NCI-H146 (cell line): Measurements from ENCODE around the gene WFS1.

Experiments used
- DNase-seq: peaks from one replicate; lab custom pipeline; 2025; lab: John Stamatoyannopoulos, UW

The WFS1 gene

DNA sequence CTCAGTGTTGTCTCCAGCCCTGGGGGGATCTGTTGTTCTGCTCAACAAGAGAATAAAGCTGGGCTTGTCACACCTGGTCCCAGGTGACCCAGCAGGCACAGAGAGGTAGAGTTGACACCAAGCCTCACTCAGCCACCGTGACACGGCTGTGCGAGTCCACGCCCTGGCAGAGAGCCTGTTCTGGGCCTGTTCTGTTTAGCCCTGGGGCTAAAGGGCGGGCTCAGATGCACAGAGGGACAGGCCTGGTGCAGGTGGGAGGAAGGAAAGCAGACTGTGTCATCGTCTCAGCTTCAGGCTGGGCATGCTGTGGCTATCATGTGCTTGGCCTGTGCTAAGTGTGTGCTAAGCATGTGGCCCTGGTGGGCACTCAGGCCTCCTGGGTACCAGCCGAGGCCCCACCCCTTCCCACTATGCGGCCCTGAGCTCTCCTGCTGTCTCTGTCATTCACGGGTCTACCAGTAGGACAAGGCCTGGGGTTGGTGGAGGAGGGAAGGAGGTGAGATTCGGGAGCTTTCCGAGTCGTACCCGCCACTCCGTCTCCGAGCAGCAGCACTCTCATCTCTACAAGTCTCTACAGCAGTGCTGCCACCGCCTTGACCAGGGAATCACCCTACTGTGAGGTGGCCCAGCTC, 10.8 kb downstream of the WFS1 start:
- DNase-seq: peak; percentile 14

DNA sequence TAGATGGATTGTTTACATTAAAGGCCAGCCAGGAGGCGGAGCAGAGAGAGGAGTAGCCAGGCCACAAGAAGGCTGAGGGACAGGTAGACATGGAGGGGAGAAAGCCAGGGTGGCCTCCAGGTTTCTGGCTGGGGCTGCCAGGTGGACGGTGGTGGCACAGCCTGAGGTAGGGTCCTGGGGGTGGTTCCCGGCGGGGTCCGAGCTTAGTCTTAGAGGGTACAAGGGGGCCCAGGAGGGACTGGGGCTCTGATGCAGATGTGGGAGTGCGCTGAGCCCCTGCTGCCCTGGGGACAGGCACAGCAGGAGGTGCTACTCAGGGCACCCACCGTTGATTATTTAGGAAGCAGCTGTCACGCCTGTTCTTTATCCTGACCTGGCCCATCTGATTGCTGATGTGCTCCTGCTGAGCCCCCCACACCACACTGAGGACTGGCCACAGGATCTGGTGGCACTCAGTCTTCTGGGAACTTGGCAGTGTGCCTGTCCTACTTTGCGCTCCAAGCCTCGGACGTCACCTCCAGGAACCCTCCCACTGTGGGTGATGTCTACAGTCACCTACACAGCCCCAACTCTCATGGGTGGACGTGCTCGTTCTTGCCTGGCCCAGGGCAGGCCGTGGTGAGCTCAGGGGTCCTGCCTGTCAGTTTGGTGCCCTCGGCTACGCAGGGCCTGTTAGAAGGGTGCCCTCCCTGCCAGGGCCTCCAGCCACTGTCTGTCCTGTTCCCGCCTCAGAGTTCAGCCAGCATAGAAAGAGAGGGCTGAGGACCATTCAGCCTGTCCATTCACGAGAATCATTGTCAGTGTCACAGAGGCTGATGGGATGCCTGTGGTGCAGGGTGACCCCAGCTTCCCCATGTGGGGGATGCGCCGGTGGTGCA, 12.0 kb downstream of the WFS1 start:
- no peak for DNase-seq

DNA sequence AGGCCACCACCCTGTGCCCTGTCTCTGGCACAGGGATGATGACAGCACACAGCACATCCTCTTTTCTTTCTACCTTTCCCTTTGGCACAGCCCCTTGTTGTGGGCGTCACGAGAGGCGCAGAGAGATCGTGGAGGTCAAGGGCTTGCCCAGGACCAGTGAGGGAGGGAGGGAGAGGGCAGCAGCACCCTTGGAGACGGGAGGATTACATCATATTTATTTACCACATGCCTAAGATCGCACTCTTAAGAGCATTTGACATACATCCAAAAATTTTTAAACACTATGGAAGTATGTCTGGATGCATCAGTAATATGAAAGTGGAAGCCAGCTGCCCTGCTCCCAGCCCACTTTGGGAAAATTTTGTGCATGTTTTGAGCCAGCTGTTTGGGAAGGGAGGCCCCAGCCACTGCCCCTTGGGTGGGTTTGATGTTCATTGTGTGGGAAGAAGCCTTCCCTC, 12.7 kb downstream of the WFS1 start:
- no peak for DNase-seq

DNA sequence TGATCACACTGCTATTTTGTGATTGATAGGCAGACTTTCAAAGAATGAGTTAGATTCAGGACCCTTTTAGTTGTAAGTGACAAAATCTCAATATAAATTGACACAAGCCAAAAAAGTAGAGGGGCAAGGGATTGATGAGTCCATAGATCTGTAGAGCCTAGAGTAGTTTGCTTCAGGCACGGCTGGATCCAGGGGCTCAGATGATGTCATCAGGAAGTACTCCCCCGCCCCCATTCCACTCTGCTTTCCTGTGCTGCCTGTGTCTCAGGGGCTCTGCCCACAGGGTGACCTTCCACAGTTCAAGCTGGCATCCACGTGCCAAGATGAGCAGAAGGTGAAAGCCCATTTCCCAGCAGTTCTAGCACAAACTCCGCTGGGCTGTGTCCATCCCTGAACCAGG, 13.6 kb downstream of the WFS1 start:
- no peak for DNase-seq

DNA sequence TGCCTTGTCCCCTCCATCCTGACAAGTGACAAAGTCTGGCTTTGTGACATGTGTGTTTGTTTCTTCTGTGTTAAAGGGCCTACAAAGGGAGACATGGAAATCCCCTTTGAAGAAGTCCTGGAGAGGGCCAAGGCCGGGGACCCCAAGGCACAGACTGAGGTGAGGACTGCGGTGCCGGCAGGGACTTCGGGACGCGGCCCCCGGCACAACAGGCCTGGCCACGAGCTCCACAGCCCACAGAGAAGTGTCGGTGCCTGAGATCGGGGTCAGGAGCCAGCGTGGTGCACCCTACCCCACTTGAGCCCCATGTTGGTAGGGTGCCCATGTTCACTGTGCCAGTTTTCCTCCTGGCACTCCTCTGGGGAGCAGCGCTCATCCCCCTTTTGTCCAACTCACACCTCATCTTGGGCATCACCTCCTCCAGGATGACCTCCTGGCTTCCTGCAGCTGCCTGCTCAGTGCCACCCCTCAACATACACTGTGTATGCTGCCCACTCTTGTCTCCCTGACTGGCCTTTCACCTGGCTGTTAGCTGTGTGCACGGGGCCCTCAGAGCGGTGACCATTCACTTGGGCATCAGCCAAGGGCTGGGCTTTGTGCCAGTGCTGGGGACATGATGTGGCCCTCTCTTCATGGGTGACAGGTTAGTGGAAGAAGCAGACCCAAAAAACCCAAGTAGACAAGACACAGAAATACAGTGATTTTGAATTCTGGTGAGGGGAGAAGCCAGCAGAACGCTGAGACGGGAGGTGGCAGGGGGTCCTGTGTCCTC, 17.6 kb downstream of the WFS1 start:
- DNase-seq: no peak

DNA sequence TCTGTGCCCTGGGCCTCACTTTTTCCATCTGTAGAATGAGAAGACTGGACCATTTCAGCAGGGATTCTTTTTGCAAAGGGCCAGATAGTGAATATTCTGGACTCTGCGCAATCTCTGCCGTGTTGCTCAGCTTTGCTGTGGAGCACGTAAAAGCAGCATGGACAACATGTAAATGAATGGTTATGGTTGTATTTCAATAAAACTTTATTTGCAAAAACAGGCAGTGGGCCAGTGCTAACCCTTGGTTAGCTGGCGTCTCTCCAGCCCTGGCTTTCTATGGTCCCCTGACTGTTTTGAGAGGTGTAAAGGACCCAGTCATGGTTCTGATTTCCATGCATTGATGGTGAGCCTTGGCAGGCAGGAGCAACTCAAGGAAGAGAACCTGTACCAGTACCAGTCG, 18.7 kb downstream of the WFS1 start:
- DNase-seq: no peak

DNA sequence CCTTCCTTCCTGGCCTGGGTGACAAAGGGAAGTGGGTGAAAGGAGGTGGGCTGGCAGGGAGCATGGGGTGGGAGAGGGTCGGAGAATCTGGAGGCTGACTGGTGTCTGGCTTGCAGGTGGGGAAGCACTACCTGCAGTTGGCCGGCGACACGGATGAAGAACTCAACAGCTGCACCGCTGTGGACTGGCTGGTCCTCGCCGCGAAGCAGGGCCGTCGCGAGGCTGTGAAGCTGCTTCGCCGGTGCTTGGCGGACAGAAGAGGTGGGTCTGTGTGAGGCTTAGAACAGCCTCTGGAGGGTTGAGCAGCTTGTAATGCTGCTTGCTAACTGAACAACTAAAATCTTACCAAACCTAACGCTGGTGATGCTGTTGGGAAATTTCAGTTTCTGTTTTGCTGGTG, 19.2 kb downstream of the WFS1 start:
- no peak for DNase-seq

DNA sequence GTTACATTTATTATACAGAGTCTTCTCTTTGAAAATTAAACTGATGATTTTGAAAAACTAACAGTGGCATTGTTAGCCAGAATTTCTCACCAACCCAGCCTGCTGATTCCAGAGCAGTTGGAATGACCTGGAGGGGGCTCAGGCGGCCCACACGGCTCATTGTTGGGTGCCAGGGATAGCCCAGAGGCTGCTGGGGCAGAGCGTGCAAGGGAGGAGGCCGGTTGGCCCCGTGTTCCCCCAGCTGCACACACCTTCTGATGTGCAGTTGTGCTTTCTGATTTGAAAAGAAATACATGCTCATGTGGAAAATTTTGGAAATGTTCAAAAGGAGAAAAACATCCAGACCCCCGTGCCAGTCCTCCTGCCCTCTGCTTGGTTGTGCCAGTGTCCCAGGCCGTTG, 20.6 kb downstream of the WFS1 start:
- DNase-seq: no peak

DNA sequence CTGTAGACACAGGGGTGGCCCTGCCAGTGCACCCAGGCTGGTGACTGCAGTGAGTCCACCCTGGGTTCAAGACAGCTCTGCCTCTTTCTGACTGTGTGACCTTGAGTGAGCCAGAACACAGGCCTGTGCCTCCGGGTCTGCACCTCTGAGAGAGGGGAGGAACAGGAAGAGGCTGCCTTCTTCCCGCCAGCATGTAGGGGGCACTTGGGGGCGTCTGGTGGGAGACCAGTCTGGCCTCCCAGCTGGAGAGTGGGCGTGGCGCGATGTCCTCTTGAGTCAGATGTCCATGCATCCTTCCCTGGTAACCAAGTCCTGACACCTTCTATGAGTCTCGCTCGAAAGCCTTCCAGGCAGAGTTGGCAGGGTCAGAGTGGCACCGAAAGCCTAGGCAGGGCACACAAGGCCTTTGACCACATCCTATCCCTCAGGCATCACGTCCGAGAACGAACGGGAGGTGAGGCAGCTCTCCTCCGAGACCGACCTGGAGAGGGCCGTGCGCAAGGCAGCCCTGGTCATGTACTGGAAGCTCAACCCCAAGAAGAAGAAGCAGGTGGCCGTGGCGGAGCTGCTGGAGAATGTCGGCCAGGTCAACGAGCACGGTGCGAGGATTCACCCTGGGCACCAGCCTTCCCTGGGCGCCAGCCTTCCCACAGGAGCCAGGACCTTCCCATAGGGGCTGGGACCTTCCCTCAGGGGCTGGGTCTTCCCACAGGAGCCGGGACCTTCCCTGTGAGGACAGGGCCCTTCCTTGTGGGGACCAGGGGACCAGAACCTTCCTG, 21.3 kb downstream of the WFS1 start:
- no peak for DNase-seq

DNA sequence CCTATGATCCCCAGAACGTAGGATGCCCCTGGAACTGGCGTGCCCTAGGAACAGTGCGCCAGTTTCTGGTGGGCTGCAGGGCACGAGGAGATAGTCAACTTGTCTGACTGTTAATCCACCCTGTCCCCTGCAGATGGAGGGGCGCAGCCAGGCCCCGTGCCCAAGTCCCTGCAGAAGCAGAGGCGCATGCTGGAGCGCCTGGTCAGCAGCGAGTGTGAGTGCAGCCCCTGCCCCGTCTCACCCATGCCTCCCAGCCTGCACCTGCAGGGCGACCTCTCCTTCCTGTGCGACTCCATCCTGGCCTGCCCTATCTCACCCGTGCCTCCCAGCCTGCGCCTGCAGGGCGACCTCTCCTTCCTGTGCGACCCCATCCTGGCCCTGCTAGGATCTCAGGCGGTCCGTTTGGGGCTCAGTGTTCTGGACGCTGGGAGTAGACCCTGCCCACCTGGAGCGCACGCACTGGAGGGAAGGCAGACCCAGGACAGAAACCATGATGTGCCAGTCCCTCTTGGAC, 22.2 kb downstream of the WFS1 start:
- no peak for DNase-seq

DNA sequence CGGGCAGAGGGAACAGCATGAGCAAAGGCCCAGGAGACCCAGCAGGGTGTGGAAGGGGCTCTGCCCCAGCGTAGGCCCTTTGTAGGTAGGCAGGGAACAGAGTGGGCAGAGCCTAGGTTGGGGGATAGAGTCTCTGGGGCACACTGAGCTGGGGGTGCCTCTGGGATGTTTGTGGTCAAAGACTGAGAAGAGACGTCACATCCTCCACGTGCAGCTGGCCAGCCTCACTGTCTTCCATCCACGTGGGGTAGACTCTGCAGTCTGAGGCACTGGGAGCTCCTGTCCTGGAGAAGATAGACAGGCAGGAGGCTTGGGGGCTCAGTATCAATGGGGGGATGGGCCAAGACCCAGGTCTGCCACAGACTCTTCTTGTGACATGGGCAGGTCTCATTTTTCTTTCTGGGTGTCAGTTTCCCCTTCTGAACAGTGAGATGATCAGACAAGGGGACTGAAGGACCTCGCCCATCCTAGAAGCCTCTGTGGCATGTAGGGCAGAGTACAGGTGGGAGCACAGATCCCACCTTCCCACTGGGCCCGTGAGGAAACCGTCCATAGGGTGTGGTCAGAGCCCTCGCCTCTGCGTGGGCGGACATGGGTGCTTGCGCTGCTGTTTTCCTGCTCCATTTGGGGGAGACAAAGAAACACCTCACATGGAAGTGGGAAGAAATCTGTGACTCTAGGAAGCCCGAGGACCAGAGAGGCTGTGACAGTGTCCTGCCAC, 22.9 kb downstream of the WFS1 start:
- no peak for DNase-seq

DNA sequence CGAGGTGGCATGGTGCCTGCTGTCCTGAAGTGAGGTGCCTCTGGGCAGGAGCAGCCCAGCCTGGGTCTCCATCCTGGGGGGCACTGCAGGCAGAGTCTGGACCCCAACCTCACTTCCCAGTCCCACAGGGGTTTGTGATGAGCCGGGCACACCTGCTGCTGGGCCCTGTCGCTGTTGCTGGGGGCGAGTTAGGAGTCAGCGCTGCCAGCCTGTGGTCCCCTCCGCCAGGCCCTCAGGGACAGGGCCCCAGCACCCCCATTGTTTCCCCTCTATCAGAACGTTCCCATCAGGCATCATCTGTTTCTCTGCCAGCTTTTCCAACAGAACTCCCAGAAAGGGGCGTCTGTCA, 23.4 kb downstream of the WFS1 start:
- DNase-seq: no peak

DNA sequence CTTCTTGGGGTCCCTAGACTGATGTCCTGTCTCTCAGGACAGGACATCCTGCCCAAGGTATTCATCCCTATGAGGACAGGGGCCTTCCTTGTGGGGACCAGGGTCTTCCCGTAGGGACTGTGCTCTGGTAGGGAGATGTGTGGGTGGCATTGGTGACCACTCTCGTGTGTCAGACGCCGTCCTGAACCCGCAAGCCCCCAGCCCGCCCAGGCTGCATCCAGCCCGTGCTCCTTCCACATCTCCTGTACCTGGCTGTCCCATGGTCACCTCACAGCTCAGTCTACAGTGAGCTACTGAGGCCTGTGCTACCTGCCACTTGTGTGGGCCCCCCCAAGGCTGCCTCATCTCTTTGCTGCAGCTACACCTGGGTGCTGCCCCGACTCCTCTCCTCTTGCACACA, 24.0 kb downstream of the WFS1 start:
- DNase-seq: no peak

DNA sequence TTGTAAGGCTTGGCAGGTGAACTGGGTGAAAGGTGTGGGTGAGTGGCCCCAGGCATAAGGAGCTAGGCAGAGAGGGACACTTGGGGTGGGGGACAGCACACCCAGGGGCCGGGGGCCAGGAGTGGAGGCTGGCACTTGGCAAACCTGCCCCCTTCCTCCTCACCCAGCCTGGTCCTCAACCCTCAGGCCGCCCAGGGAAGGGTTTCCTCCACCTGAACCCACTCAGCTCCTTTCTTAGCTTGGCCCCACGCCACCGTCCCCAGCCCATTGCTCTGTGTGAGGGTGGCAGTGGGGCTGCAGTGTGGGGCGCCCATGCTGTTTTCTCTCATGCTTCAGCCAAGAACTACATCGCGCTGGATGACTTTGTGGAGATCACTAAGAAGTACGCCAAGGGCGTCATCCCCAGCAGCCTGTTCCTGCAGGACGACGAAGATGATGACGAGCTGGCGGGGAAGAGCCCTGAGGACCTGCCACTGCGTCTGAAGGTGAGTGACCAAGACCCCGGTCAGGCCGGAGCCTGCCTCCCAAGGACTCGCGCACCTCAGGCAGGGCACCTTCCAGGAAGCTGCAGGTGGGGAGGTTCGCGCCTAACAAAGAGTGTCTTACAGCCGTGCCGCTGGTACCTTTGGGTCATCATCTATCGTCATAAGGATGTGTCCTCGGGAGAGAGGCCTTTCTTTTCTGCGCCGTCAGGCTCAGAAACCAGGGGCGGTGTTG, 25.2 kb downstream of the WFS1 start:
- DNase-seq: no peak

DNA sequence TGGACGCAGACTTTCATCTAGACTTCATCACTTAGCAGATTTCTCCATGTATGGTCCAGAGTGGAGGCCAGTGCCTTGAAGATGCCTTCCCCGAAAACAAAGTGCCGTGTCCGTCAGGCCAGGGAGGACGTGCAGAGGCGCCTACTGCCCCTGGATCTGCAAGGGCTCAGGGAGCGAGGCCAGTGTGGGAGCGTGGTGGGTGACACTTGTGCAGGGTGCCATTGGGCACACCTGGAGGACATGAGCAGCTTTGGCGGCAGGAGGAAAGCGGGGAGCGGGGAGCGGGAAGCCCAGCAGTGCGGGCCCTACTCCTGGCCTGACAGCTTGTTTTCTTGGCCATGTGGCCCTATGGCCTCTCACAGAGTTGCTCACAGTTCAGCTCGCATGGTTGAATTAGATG, 25.8 kb downstream of the WFS1 start:
- no peak for DNase-seq

DNA sequence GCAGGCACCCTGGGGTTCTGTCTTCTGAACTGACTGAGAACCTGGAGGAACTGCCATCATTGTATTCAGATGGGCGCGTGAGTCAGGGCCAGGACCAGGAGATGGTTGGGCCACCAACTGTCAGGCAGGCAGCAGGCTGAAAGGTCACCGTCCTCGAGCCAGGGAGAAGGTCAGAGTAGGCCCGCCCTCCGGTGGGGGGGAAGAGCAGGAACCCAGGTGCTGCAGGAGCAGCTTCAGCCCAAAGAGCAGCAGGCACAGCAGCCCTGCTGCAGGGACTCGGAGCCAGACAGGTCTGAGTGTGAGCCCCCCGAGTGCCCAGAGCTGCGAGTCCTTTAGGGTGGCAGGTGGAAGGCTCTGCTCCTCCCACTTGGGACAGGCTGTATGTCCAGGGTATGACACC, 26.4 kb downstream of the WFS1 start:
- DNase-seq: no peak

DNA sequence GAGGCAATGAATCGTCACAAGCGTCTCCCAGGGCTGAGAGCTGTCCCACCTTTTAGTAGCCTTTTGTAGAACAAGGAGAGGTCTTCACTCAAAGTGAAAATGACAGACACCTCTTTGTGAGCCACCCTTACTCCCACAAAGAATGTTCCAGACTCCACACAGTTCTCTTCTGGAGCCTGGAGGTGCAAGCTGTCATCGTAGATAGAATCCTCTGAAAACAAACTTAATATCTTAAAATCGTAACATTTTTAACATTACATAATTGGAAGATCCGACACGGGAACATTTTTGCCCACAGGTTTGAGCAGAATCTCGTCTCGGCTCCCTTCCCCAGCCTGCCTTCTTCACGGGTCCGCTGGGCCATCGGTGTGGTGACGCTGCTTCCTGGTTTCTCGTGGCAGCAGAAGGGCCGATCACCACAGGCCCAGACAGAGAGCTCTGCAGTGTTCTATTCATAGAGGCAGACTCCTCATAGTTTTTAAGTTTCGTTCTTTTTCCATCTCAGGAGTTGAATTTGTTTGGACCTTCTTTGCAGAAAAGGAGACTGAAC, 27.7 kb downstream of the WFS1 start:
- DNase-seq: no peak

DNA sequence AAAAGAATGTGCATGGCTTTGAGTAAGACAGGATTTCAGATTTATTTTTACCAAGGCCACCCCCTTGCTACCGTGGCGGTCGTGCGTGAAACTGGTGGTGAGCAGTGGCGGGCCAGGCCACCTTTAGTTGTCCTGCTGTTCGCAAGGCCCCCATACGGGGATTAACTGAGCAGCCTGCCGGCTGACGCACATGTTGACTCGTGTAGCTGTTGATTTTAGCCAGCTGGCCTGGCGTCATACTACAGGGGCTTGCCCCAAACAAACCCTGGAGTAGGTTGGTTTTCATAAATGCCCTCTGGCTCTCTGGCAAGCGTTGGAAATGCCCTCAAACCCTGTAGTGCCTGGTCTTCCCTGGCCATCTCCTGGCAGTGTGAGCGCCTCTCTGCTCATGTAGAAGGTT, 28.4 kb downstream of the WFS1 start:
- DNase-seq: no peak

DNA sequence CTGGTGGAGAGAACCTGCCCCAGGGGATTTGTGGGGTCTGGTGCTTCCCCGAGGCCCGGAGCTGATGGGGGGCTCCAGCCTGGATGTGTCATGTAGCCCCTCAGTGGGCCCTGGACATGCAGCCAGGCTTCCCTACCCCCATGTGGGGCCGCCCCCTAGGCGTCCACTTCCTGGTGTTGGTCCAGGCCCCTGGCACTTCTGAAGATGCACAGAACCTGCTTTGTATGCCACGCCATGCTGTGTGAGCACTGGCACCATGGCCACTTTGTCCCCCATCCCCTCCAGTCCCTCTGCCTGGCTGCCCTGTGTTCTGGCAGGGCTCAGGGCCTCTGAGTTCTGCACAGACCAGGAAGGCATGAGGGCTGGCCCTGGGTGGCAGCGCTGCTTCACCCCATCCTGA, 29.2 kb downstream of the WFS1 start:
- DNase-seq: no peak

DNA sequence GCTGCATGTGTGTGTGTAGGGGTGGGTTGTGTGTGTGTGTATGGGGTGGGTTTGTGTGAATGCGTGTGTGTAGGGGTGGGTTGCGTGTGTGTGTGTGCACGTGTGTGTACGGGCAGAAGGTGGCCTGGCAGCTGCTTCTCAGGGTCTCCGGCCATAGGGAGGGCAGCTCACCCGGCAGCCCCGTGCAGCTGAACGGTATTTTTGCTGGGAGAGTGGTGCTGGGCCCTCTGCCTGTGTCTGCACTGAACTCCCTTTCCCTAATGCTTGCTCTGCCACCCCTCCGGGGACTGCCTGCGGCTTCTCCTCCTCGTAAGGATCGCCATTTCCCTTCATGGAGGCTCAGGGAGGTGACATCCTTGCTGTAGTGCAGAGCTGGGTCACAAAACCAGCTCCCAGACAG, 30.2 kb downstream of the WFS1 start:
- DNase-seq: no peak
